HepG2 (cell line): ENCODE measurements around the gene CTTNBP2NL. TPM values are rescaled to one million over a fixed set of nuclear protein-coding genes. Genes with fewer than 3 reads are reported as not detected.

ENCODE experiments used
- ATAC-seq: fragments of 200-7000 bp; cut with Tn5 transposase; 3 replicates; pipeline ENCODE4 v1.9.1; 2020; ENCODE audit warnings: mild to moderate bottlenecking, moderate library complexity
- BruUV-seq: library from RNA; stranded (reverse); fragments of 400-500 nt; replicated peaks from 2 replicates; lab custom pipeline; 2021; lab: Mats Ljungman, UMichigan
- CTCF ChIA-PET: fragments of 300-600 bp; formaldehyde crosslinking; extraction: SDS; loops from one replicate; lab custom pipeline; 2021; ENCODE audit warnings: low total read pairs, inconsistent platforms, low intra/inter-chr PET ratio; lab: Yijun Ruan, JAX
- POLR2A ChIA-PET: fragments of 350-600 bp; sonication (Branson Sonifier 250); formaldehyde crosslinking; loops from one replicate; lab custom pipeline; 2020; ENCODE audit warnings: antibody characterized with exemption, inconsistent platforms; lab: Yijun Ruan, JAX
- DNase-seq: peaks from one replicate; pipeline ENCODE4 v3.0.0-alpha.2; 2015; ENCODE audit warnings: low spot score
- FAIRE-seq: peaks from 3 replicates; lab custom pipeline; 2011; peaks lifted over from hg19 to GRCh38; lab: Jason Lieb, UNC
- H2AFZ ChIP-seq: one replicate; pipeline ENCODE4 v1.6.1; 2011; ENCODE audit warnings: low read length, inconsistent platforms
- H3K27ac ChIP-seq: fragments of 300-600 bp; 3 replicates; pipeline ENCODE4 v1.8.0; 2011; ENCODE audit warnings: mixed run types, mild to moderate bottlenecking, mixed read lengths, low read length, inconsistent platforms; ENCODE audit not compliant: insufficient read depth; ENCODE audit errors: extremely low read length
- H3K27me3 ChIP-seq, 2 experiments: fragments of 200-600 bp in 1 of 2; 2 replicates in 1 of 2; 3 replicates in 1 of 2; pipeline versions ENCODE4 v1.6.0 to v1.8.0; 2011; ENCODE audit warnings: low read length in 2 of 2, mild to moderate bottlenecking in 2 of 2, moderate library complexity in 2 of 2, inconsistent platforms in 1 of 2; ENCODE audit not compliant: insufficient read depth in 2 of 2, control insufficient read depth in 1 of 2
- H3K36me3 ChIP-seq, 2 experiments: fragments of 200-600 bp in 1 of 2; replicated peaks in 1 of 2; 2 replicates in 1 of 2; 3 replicates in 1 of 2; pipeline versions ENCODE4 v1.5.1 to v1.8.0; 2011; ENCODE audit warnings: low read length in 2 of 2, inconsistent platforms in 1 of 2; ENCODE audit not compliant: insufficient read depth in 2 of 2, control insufficient read depth in 1 of 2
- H3K4me1 ChIP-seq: 2 replicates; pipeline ENCODE4 v1.5.1; 2012; ENCODE audit warnings: low read length, inconsistent platforms; ENCODE audit not compliant: insufficient read depth
- H3K4me2 ChIP-seq: 2 replicates; pipeline ENCODE4 v1.6.0; 2011; ENCODE audit warnings: low read depth, low read length, inconsistent platforms
- H3K4me3 ChIP-seq, 3 experiments: fragments of 200-600 bp in 1 of 3; sonication (generic), shearing (Covaris generic) in 1 of 3; replicated peaks in 1 of 3; 2 replicates each; pipeline ENCODE4 v1.5.1; 2011 to 2016; ENCODE audit warnings: low read length in 3 of 3, inconsistent platforms in 2 of 3, low read depth in 2 of 3, mild to moderate bottlenecking in 2 of 3, control low read depth in 1 of 3, mixed read lengths in 1 of 3; ENCODE audit not compliant: insufficient read depth in 1 of 3
- H3K79me2 ChIP-seq: one replicate; pipeline ENCODE4 v1.6.1; 2011; ENCODE audit warnings: low read length, inconsistent platforms; ENCODE audit not compliant: insufficient read depth
- H3K9ac ChIP-seq: 2 replicates; pipeline ENCODE4 v1.6.0; 2011; ENCODE audit warnings: mild to moderate bottlenecking, low read depth, low read length, inconsistent platforms; ENCODE audit not compliant: insufficient read depth
- H3K9me3 ChIP-seq: 2 replicates; pipeline ENCODE4 v1.5.1; 2012; ENCODE audit warnings: mild to moderate bottlenecking, low read length
- H4K20me1 ChIP-seq: 2 replicates; pipeline ENCODE4 v1.6.0; 2011; ENCODE audit warnings: inconsistent platforms, mild to moderate bottlenecking, low read length, moderate library complexity; ENCODE audit not compliant: insufficient read depth
- FOSL2 ChIP-seq: sonication (generic); formaldehyde crosslinking; IDR thresholded peaks from 2 replicates; pipeline ENCODE4 v1.4.0; 2020; ENCODE audit warnings: missing genetic modification reagents
- FOXM1 ChIP-seq: sonication (generic); formaldehyde crosslinking; IDR thresholded peaks from 2 replicates; pipeline ENCODE4 v1.5.0; 2020; ENCODE audit warnings: missing genetic modification reagents
- HINFP ChIP-seq: sonication (generic); formaldehyde crosslinking; IDR thresholded peaks from 2 replicates; pipeline ENCODE4 v1.4.0; 2020; ENCODE audit warnings: low read depth, mild to moderate bottlenecking, missing genetic modification reagents
- HNF4G ChIP-seq, 2 experiments: sonication (generic) in 1 of 2; formaldehyde crosslinking in 1 of 2; IDR thresholded peaks; 2 replicates each; pipeline versions ENCODE4 v1.4.0 to v1.6.1; 2011 to 2020; ENCODE audit warnings: borderline replicate concordance in 2 of 2, low read depth in 2 of 2, mild to moderate bottlenecking in 2 of 2, low read length in 1 of 2, missing genetic modification reagents in 1 of 2, moderate library complexity in 1 of 2
- MAFG ChIP-seq: sonication (generic); formaldehyde crosslinking; IDR thresholded peaks from 2 replicates; pipeline ENCODE4 v1.5.1; 2020; ENCODE audit warnings: mild to moderate bottlenecking, missing genetic modification reagents
- MLLT10 ChIP-seq: sonication (generic); formaldehyde crosslinking; IDR thresholded peaks from 2 replicates; pipeline ENCODE4 v1.4.0; 2020; ENCODE audit warnings: missing genetic modification reagents
- PHF20 ChIP-seq: sonication (generic); formaldehyde crosslinking; IDR thresholded peaks from 2 replicates; pipeline ENCODE4 v1.5.0; 2020; ENCODE audit warnings: mild to moderate bottlenecking, missing genetic modification reagents
- ZBTB42 ChIP-seq: sonication (generic); formaldehyde crosslinking; IDR thresholded peaks from 2 replicates; pipeline ENCODE4 v1.5.0; 2020; ENCODE audit warnings: mild to moderate bottlenecking, missing genetic modification reagents
- ZNF577 ChIP-seq: sonication (generic); formaldehyde crosslinking; IDR thresholded peaks from 2 replicates; pipeline ENCODE4 v1.4.0; 2020; ENCODE audit warnings: mild to moderate bottlenecking, low read depth, missing genetic modification reagents, borderline replicate concordance
- ZNF839 ChIP-seq: sonication (generic); formaldehyde crosslinking; IDR thresholded peaks from 2 replicates; pipeline ENCODE4 v1.4.0; 2020; ENCODE audit warnings: missing genetic modification reagents, mild to moderate bottlenecking, borderline replicate concordance
- ZSCAN12 ChIP-seq: sonication (generic); formaldehyde crosslinking; IDR thresholded peaks from 2 replicates; pipeline ENCODE4 v1.9.0; 2021; ENCODE audit warnings: mild to moderate bottlenecking, missing genetic modification reagents
- WGBS: methylation state at CpG from one replicate; pipeline ENCODE4 v1.1.6; 2017; ENCODE audit warnings: low lambda C conversion rate; 5-methylcytosine and 5-hydroxymethylcytosine counted together
- in situ Hi-C: cut with HindIII; loops from 2 replicates; pipeline ENCODE4 v1.10.0; 2017; ENCODE audit warnings: low pct_unique_long_range_greater_than_20kb; ENCODE audit not compliant: extremely low pct_ligation_motif_present
- intact Hi-C: fragments of 100-400 bp; cut with micrococcal nuclease; formaldehyde crosslinking; loops from one replicate; pipeline ENCODE4 v1.10.0; 2022; ENCODE audit not compliant: unreplicated experiment
- polyA plus RNA-seq, 8 experiments: library from polyadenylated mRNA; depleted of rRNA in 3 of 8; stranded (reverse) in 7 of 8; unstranded in 1 of 8; fragments of >200 nt; fragmentation: Illumina TruSeq in 4 of 8; extraction: Trizol in 4 of 8; gene quantifications; 2 replicates each; pipeline versions ENCODE4 v1.2.1 to v1.2.3, GENCODE V29; 2011 to 2016; ENCODE audit warnings: low read depth in 4 of 8, missing spikeins in 1 of 8, mixed read lengths in 1 of 8; ENCODE audit not compliant: insufficient read depth in 1 of 8
- total RNA-seq, 5 experiments: library from RNA; depleted of rRNA; stranded (reverse); fragments of >200 nt; fragmentation: Illumina TruSeq; extraction: Trizol; gene quantifications; 2 replicates each; pipeline ENCODE4 v1.2.3, GENCODE V29; 2016; ENCODE audit warnings: low read depth in 1 of 5

CTTNBP2NL gene
- total and polyA plus RNA-seq, 2 of the 13 experiments (the other 11 are each of a cell fraction or from before 2014, with no cell fraction given): 2.1 to 4.1 TPM

DNA sequence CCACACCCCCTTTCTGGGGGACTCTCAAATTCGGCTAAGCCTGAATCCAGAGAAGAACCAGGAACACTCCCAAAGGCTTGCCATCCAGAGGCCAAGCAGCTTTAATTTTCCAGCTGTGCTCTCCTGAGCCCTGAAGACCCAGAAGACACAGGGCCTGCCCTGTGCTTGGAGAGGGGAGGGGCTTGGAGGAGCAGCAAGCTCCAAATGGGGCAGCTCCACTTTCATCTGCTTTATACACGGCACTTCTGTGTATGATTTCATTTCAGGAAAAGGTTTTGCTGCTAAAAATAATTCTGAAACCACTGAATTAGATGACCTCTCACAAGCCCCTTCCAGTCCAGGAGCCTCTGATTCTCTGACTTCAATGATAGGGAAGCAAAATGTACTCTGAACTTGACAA lies 39.2 kb upstream of the CTTNBP2NL start:
- no peak overlapping the region for H3K27ac ChIP-seq
- CTCF ChIA-PET: no interaction called here
- in situ Hi-C loops: no loop called here
- 15% methylated on average over 2 of the region's 2 CpGs for WGBS
- DNase-seq (no peak), ATAC-seq (no peak)
- H3K36me3 ChIP-seq: no peaks in the 10 kb centered on the region
- H3K79me2 ChIP-seq: no peaks in the 10 kb centered on the region
- TF ChIP-seq ZNF577 (CRISPR knock-in tag): no peak
- no peak for TF ChIP-seq HNF4G (IDR thresholded peaks at IDR 0.05; ENCODE audit: borderline replicate concordance, low read depth, low read length)
- TF ChIP-seq HNF4G (CRISPR knock-in tag; IDR thresholded peaks at IDR 0.05; ENCODE audit: borderline replicate concordance, low read depth): no peak
- TF ChIP-seq MAFG: no peak
- TF ChIP-seq FOSL2 (CRISPR knock-in tag): no peak
- TF ChIP-seq MLLT10: no peak
- TF ChIP-seq FOXM1 (CRISPR knock-in tag): no peak
- no peak for TF ChIP-seq ZBTB42
- TF ChIP-seq, all 625 proteins: peak for 0
- H3K27me3 ChIP-seq: no peaks in the 10 kb centered on the region; a peak in 1 of 5 replicates
- no peak for FAIRE-seq
- H4K20me1 ChIP-seq: no peaks in the 10 kb centered on the region
- no peaks in the 10 kb centered on the region for H3K9me3 ChIP-seq
- no peak overlapping the region for H3K4me3 ChIP-seq
- intact Hi-C loops: no loop called here
- H2AFZ ChIP-seq: no peak overlapping the region
- peaks cover 16% of the 10 kb centered on the region for H3K4me1 ChIP-seq
- H3K4me2 ChIP-seq: no peak overlapping the region
- H3K9ac ChIP-seq: no peak overlapping the region
- BruUV-seq: no TSS peak
- POLR2A ChIA-PET: no interaction called here

- FAIRE-seq (no peak), DNase-seq (no peak), ATAC-seq (no peak)
- H3K4me3 ChIP-seq: no peak overlapping the region
- no peaks in the 10 kb centered on the region for H3K36me3 ChIP-seq
- no peaks in the 10 kb centered on the region for H4K20me1 ChIP-seq
- no TSS peak for BruUV-seq
- ChIA-PET CTCF (interaction anchor here (3.1 kb wide), 1 partner anchor 12 kb away, joined by 22 read pairs; no protein-coding TSS in a partner anchor), POLR2A (no interaction called here)
- H2AFZ ChIP-seq: no peak overlapping the region
- no peaks in the 10 kb centered on the region for H3K79me2 ChIP-seq
- intact Hi-C loops: no loop called here
- 63% methylated on average over 6 of the region's 6 CpGs for WGBS
- H3K27me3 ChIP-seq: no peaks in the 10 kb centered on the region; a peak in 1 of 5 replicates
- no peak overlapping the region for H3K4me2 ChIP-seq
- H3K27ac ChIP-seq: no peak overlapping the region
- H3K4me1 ChIP-seq: peaks cover 16% of the 10 kb centered on the region
- H3K9ac ChIP-seq: no peak overlapping the region
- in situ Hi-C loops: no loop called here
- H3K9me3 ChIP-seq: no peaks in the 10 kb centered on the region
- TF ChIP-seq ZSCAN12 (CRISPR knock-in tag): no peak
- no peak for TF ChIP-seq HINFP (CRISPR knock-in tag)
- TF ChIP-seq PHF20 (CRISPR knock-in tag): no peak
- no peak for TF ChIP-seq ZNF839 (CRISPR knock-in tag)
Observed at GRCh38 chr1:112357467-112357866, 38.5 kb upstream of the CTTNBP2NL start.
